EH (cell line): ENCODE data around the gene SHQ1.
A peak's percentile ranks its signal among the peaks of the same experiment; 100 is the strongest.
"Not testable (repeated sequence)": the region's sequence is repeated elsewhere in the genome, so short reads cannot be mapped to it uniquely, and the experiment has no call there.

Experiments used
- DNase-seq: peaks from one replicate; pipeline ENCODE4 v3.0.0-alpha.2; 2015; ENCODE audit warnings: low read depth

The SHQ1 gene

DNA sequence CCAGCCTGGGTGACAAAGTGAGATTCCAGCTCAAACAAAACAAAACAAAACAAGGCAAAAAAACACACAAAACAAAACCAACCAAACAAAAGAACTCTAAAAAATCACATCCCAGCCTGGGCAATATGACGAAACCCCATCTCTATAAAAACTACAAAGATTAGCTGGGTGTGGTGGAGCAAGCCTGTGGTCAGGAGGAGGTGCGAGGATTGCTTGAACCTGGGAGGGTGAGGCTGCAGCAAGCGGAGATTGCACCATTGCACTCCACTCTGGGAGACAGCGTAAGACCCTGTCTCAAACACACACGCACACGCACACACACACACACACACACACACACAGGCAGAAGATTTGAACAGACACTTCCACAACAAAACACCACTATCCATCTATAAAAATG, 99.6 kb downstream of the SHQ1 start:
- no peak for DNase-seq

DNA sequence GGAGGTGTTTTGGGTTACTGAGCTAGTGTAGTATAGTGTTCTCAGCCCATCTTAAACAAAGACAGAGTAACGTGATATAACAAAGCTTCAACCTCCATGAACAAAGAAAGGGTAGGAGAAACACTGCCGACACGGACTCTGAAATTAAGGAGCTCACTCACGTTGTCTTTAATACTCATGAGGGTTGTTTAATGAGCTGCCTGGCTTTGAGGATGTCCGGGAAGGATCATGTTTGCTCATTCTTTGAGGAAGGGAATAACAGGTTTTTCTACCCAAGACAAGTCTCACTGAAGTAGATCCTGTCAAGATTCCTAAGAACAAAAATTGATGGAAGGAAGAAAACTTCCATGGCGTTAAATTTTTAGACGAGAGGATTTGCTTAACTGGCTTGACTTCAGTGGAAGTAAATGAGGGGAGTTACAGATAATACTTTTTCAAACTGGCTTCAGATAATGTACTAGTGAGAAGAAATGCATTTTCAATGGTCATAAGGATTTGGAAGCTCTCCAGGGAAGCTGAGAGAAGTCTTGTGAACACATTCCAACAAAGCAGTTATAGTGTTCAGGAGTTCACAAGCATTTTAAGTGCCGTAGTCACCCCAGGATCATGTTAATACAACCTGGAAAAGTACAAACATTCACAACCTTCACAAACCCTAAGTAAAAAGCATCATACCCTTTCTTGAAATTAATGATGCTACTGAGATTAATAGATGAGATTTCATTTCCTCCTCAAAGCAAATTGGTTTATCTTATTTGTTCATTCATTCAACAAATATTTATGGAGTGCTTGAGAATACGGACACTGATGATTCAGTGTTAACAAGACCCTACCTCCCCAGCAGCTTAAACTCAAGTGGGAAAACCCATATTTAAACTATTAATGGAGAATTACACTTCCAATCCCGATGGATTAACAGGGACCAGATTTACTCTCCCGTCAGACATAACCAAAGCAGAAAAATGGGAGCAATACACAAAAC, 101.5 kb downstream of the SHQ1 start:
- DNase-seq = peak; percentile 60

DNA sequence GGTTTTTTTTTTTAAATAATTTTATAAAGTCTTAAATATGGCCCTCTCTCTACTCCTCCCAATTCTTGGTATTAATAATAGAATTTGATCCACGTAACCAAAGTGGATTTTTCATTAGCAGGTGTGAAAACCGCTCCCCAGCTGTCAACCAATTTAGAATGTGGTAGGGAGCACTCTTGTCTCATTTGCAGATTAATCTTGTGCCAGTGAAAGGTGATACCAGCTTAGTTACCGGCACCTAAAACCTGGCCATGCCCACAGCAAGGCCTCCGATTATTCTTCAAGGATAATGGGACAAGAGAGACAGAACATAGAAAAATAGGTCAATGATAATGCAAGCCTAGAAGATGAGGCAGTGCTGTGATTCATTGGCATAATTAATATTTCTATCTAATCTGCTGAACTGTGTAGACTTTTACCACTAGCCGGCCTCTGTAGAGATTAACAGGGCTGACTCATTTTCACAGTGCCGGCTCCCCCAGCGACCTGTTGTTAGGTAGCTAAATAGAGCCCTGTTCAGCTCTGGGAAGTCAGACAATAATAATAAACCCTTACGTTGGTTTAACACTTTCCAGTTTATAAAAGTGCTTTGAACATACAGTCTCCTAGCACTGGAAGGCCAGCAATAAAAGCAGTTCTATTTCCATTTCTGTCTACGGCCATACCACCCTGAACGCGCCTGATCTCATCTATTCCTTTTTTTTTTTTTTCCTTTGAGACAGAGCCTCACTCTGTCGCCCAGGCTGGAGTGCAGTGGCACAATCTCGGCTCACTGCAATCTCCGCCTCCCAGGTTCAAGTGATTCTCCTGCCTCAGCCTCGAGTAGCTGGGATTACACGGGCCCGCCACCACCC, 102.9 kb downstream of the SHQ1 start:
- DNase-seq = no peak

DNA sequence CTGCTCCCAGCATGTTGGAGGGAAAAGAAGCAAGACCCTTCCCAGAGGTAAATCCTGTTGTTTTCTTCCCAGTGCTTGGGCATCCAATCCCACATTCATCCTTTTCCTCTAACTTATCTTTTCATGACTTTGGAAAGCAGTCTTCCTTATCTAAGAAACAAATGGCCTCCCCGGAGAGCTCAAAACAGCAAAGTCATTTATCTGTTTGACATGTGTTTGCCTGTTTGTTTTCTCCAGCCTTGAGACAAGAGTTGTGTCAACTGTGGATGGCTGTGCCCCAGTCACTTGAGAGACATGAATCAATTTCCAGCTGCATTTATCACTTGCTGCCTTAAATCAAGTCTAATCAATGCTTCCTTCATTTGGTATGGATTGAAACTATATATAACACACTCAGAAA, 103.9 kb downstream of the SHQ1 start:
- DNase-seq = no peak

DNA sequence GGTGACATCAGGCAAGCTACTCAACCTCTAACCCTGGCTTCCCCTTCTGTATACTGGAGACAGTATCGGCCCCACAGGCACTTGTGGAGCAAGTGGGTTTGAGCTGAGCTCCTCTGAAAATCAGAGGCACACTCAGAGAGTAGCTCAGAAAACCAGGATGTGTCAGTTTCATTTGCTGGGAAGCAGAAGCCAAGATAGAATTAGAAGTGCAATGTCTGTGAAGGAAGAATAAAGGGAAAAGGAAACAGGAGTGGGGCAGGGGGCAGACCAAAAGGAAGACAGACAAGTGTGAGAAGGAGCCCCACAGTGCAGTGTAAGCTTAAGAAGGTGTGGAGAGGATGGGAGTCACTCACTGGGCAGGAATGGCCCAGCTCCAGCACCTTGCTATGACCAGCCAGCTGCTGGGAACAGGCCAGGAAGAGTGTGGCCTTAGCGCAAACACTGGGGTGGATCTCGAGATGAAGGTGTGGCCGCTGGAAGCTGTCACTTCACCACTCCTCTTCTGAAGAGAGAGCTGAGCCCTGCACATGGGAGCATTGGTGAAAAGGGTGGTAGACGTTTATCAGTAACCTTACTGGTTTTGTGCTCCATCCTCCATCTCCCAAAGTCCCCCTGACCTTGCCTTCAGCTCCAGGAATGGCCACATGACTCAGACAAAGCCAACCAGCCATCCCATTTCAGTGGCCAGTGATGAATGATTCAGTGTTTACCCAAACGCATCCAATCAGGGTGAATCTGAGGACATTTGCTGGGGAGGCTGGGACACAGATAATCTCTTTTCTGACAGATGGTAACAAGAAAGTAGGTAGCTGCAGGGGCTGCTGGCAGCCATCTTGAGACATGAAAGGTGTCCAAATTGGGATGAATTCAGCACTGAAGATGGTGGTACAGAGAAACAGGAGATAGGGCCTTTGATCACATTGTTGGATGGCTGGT, 108.4 kb downstream of the SHQ1 start:
- DNase-seq = peak; percentile 35

DNA sequence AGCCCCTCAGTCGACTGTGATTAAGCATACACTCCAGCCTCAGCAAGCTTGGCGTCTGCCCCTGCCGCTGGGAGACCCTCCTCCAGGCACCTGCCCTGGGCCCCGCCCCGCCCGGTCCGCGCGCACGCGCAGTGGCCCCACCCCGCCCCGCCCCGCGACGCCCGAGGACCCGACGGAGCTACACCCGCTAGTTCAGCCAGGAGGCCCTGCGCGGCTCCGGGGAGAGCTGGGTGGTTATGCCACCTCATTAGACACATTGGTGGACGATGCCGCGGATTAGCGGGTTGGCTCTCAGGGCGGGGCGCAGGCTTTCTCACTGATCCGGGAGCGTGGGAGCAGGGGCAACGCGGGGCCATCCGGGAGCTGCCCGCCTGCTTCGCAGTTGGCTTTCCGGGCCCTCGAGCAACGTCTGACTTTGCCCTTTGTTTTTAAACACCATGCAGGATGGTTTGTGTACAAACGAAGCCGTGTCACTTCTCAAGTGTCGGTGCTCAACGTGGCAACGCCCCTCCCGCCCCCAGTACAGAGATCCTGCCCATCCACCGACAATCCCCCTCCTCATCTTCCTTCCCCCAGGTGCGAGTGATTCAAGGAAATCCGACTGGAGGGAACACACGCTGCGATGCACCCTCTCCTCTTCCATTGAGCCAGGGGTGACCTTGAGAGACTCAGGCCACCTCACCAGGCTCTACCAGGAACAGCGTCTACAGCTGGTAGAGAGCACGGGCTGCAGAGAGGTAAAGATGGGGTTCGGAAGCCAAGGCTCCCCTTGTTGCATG, 109.3 kb downstream of the SHQ1 start:
- DNase-seq = peak; percentile 23

DNA sequence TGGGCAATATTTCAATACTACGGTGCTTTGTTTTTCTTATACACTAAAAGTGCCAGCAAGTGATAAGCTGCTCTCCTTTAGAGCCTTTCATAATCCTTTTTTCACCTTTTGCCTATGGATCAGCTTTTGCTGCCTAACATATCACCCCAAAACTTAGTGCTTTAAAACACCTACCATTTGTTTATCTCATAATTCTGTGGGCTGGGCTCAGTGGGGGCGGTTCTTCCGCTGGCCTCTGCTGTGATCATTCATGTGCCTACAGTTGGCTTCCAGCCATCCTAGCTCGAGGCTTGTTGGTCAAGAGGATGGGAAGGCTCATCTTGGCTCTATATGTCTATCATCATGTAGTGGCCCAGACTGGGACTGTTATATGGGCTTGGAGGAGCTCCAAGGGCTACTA, 113.2 kb downstream of the SHQ1 start:
- not testable (repeated sequence) for DNase-seq

DNA sequence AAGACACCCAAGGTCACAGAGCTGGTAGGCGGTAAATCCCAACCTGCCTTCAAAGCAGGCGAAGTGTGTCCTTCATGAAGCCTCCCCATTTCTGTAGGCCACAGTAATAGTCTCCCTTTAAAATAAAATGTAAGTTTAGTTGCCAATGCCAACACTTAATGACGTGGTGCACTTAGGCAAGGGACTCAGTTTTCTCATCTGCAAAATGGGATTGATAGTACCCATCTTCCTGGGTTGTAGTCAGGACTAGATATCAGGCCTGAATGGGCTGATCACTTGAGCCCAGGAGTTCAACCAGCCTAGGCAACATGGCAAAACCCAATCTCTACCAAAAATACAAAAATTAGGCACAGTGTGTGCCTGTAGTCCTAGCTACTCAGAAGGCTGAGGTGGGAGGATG, 114.6 kb downstream of the SHQ1 start:
- DNase-seq = no peak

DNA sequence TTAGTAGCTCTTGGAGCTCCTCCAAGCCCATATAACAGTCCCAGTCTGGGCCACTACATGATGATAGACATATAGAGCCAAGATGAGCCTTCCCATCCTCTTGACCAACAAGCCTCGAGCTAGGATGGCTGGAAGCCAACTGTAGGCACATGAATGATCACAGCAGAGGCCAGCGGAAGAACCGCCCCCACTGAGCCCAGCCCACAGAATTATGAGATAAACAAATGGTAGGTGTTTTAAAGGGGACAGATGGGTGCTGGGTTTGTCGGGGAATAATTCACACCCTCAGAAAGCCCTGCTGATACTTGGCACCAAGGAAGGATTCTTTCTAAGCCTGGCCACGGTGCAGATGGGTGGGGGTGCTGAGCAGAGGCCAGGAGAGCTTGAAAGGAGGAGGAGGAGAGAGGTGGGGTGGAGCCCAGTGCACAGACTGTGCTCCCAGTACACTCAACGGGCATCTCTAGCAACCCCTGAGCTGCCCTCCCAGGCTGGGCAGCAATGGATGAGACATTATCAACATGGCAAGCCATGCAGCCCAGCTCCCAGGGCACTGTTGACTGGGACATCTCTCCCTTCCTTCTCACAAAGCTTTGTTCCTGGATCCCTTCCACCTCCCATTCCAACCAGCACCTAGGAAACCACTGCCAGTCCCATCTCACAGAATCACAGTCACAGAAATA, 115.4 kb downstream of the SHQ1 start:
- not testable (repeated sequence) for DNase-seq

DNA sequence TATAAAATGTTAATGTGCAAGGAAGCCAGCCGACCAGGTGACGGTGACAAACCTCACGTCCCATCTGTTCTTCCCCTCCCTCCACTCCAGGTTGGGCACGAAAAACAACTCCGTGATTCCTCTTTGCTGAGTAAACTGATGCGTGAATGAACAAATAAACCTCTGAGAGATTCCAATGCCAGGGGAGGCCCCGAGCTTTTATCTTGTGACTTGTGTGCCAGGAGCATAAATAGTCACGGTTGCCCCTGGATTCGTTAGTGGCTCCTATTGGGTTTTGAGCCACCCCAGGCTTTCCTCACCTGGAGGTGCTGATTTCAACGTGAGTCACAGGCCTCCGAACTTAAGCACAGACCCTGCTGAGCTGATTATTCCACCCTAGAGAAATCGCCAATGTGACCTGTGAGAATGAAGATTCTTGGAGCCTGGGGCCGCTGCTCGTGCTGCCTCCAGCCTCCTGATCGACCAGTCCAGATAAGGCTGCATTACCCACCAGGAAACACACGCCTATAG, 119.2 kb downstream of the SHQ1 start:
- DNase-seq = no peak

DNA sequence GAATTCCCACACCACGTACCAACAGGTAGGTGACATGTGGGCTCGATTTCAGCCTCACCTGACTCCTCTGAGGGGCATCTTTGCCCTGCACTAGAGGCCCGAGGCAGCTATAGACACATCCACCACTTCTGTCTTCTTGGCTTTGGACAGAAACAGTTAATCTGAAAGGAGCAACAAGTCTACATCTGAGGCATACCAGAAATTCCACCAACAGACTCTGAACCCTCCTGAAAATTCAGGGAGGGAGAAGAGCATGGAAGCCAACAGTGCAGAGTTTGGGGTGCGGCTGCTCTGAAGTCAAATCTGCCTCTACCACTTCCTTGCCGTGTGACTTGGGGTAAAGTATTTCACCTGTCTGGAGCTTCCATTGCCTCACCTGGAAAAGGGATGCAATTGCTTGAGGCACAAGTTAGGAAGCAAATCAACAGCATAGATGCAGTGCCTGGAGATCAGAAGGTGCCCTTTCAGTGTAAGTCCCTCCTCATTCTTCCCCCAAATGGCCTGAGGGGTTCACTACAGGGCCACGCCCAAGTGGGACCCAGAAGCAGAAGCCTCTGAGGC, 119.8 kb downstream of the SHQ1 start:
- DNase-seq = no peak

DNA sequence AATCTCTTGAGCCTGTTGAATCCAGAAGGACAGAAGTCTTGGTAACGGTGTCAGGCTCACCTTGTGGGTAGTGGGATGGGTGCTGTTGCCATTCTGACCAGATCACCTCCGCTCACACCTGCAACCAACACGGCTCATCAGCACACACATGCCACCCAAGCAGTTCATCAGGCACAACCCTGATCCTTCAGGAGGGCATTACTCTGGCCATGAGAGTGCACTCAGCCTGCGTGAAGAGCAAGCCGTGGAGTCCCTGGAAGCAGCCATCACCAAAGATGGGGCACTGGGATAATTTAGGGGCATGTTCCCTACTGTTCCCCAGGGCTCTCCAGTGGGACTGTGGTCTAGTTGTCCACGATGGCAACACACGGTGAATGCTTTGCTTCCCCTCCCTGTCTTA, 120.5 kb downstream of the SHQ1 start:
- DNase-seq = no peak

DNA sequence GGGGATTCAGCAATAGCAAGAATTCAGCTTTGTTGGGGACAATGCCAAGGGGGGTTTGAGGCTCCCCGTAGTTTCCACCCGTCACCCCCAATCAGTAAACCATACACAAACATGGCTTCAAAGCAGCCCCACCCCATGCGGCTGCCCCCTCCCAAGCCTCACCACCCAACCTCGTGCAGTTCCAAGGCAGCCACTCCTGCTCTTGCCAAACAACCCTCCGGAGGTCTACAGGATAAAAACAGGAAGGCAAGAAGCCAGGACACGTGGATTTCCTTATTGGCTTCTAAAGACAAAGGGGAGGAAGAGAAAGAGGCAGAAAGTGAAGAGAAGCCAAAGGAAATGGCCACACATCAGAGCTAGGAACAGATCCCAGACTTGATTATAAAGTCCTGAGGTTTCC, 121.1 kb downstream of the SHQ1 start:
- no peak for DNase-seq

DNA sequence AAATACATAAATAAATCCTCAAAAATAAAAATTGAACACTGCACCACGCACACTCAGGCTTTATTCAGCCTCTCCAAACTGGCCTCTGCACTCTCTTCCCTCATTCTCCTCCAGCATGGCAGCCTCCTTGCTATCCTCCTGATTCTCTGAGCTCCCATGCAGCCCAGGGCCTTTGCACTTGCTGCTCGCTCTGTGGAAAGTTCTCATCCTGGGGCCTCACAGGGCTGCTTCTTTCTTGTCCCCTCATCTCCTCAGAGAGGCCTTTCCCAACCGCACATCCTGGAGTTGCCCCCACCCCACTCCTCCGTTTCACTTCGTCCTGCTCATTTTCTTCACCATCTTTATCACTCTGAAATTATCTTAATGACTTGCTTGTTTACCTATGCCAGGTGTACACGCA, 123.0 kb downstream of the SHQ1 start:
- no peak for DNase-seq

DNA sequence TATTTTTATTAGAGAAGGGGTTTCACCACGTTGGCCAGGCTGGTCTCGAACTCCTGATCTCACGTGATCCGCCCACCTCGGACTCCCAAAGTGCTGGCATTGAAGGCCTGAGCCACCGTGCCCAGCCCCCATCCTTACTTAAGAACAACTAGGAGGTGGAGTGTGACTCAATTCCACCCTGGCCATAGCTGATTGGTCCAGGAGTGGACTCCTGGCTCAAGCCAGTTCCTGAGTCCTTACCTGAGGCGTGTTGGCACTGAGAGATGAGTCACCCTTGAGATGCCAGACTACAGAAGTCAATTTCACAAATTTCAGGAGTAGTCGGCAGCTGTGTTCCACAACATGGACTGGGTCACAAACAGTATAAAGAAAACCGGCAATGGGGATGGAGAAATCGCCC, 124.2 kb downstream of the SHQ1 start:
- DNase-seq = no peak

DNA sequence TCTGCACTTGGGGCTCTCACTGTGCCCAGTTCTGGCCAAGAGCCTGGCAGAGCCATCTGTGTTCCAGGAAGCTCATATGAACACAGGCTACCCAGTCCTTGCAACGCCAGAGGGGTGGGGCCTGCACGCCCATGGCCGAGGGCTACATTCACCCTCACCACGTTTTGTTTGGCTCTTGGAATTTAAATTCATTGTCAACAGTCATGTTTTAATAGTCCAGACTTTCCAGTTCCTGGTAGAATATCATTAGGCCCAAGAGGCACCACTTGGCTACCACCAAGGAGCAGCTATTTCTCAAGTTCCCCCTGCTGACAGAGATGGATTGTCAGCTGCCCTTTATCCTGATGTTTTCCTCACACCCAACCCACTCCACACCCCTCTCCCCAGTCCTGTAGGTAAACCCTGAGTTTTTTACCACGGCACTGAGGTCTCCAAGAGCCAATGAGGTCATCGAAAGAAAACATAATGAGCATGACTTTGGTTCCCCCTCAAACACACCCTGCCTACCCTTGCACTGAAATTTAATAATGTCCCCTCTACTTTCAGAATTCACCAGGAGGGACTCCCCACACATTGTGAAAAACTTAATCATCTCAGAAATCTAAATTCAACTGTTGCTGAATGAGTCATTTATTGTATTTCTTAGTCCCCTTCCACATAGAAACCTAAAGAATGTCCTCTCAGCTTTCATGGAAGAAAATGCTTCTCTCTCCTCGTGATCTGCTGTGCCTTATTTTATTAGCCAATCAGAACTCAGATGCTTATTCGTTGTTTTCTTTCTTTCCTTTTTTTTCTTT, 125.1 kb downstream of the SHQ1 start:
- DNase-seq = peak; percentile 85

DNA sequence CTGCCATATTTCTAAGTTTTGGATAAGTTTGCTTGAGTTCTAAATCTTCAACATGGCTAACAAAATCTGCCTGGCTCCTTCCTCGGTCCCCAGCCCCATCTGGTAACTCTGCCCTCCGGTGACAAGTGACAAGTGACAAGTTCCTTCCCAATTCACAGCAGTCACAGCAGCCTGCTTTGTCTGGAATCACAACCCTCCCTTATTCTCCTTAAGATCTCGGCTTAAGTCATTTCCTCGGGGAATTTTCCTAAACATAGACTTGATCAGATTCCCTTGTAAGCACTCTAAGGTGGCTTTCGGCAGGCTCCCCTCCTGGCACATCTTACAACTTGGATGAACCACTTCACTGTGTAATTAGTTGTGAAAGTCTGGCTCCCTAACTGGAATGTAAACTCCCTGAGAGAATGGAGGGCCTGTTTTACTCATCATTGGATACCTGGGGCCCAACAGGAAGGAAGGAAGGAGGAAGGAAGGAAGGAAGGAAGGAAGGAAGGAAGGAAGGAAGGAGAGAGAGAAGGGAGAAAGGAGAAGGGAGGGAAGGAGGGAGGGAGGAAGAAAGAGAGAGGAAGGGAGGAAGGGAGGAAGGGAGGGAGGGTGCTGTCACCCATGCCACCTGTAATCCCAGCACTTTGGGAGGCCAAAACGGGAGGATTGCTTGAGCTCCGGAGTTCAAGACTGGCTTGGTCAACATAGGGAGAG, 126.4 kb downstream of the SHQ1 start:
- no peak for DNase-seq

DNA sequence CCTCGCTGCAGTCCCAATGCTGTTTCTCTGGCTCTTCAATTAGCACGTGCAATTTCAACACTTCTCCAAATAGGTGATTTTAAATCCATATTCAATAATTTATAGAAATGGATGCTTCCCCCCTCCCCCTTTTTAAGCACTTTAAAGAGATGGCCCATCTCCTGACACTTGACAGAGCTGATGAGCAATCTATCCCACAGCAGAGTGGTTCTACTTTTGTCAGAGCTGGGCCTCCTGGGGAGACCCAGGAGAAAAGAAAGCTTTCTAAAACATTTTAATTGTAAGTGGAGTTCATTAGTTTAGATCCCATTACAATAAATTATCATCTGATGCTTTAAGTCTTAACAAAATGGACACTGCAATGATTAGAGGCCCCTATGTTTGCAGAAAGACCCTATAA, 127.7 kb downstream of the SHQ1 start:
- DNase-seq = no peak
